ENCODE data around the gene ZFP69B. TPM values are rescaled to one million over a fixed set of nuclear protein-coding genes. Genes with fewer than 3 reads are reported as not detected.

The ZFP69B gene
- total RNA-seq, 1 donor: 4.7 TPM

DNA sequence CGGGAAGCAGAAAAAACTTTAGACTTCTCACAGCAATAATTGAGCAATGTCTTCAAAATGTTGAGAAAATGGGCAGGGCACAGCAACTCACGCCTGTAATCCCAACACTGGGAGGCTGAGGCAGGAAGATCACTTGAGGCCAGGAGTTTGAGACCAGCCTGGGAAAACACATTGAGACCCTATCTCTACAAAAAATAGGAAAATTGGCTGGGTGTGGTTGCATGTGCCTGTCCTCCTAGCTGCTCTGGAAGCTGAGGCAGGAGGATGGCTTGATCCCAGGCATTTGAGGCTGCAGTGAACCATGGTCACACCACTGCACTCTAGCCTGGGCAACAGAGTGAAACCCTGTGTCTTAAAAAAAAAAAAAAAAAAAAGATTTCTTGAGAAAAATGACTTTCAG, 19.1 kb downstream of the ZFP69B start:
- no peak for TF ChIP-seq CTCF (IDR thresholded peaks at IDR 0.05; ENCODE audit: extremely low read depth, low read depth, low read length)

DNA sequence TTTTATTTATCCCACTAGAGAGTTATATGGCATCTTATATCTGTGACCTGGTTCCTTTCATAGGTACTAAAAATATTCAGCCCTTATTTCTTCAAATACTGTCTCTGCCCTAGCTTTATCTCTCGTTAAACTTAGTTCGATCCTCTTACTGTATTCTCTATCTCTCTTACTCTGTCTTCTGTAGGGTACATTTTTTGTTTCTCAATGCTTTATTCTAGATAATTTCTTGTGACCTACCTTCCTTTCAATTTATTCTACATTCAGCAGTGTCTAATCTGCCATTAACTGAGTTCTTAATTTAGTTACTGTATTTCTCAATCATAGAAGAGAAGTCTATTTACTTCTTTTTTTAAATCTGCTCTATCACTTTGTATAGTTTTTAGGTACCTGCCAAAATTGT, 25.0 kb downstream of the ZFP69B start:
- Histone ChIP-seq H4K20me1 (ENCODE audit: insufficient read depth, low read length) (no peaks in the 10 kb centered on the region), H2AFZ (ENCODE audit: low read length) (no peak overlapping the region), H3K79me2 (ENCODE audit: insufficient read depth, low read length) (no peaks in the 10 kb centered on the region), H3K27me3 (ENCODE audit: insufficient read depth, low read length) (no peaks in the 10 kb centered on the region), H3K4me1 (ENCODE audit: insufficient read depth, low read length) (peaks cover 10% of the 10 kb centered on the region), H3K27ac (ENCODE audit: low read depth, low read length) (no peak overlapping the region), H3K4me3 (ENCODE audit: insufficient read depth, low read length) (no peak overlapping the region), H3K9me3 (ENCODE audit: low read depth, low read length) (no peaks in the 10 kb centered on the region), H3K4me2 (ENCODE audit: insufficient read depth, low read length) (no peak overlapping the region), H3K36me3 (ENCODE audit: insufficient read depth, low read length) (no peaks in the 10 kb centered on the region)
- TF ChIP-seq CTCF (IDR thresholded peaks at IDR 0.05; ENCODE audit: extremely low read depth, low read depth, low read length): no peak
- DNase-seq (ENCODE audit: insufficient read length, low spot score, missing footprints): no peak

More for the DNA sequence above, 19.1 kb downstream of the ZFP69B start:
- H3K4me1 ChIP-seq (ENCODE audit: insufficient read depth, low read length): no peaks in the 10 kb centered on the region
- no peak overlapping the region for H3K4me2 ChIP-seq (ENCODE audit: insufficient read depth, low read length)
- H3K27me3 ChIP-seq (ENCODE audit: insufficient read depth, low read length): no peaks in the 10 kb centered on the region
- no peaks in the 10 kb centered on the region for H3K79me2 ChIP-seq (ENCODE audit: insufficient read depth, low read length)
- H3K36me3 ChIP-seq (ENCODE audit: insufficient read depth, low read length): no peaks in the 10 kb centered on the region
- no peak overlapping the region for H2AFZ ChIP-seq (ENCODE audit: low read length)
- no peak overlapping the region for H3K27ac ChIP-seq (ENCODE audit: low read depth, low read length)
- no peak for DNase-seq (ENCODE audit: insufficient read length, low spot score, missing footprints)
- H4K20me1 ChIP-seq (ENCODE audit: insufficient read depth, low read length): no peaks in the 10 kb centered on the region
- peaks cover 29% of the 10 kb centered on the region for H3K9me3 ChIP-seq (ENCODE audit: low read depth, low read length)
- no peak overlapping the region for H3K4me3 ChIP-seq (ENCODE audit: insufficient read depth, low read length)

- Histone ChIP-seq H4K20me1 (ENCODE audit: insufficient read depth, low read length) (no peaks in the 10 kb centered on the region), H3K4me1 (ENCODE audit: insufficient read depth, low read length) (peaks cover 10% of the 10 kb centered on the region), H3K79me2 (ENCODE audit: insufficient read depth, low read length) (no peaks in the 10 kb centered on the region), H3K4me3 (ENCODE audit: insufficient read depth, low read length) (peak within 1 kb of the TSS; percentile 85), H3K9me3 (ENCODE audit: low read depth, low read length) (no peaks in the 10 kb centered on the region), H3K27me3 (ENCODE audit: insufficient read depth, low read length) (no peaks in the 10 kb centered on the region), H2AFZ (ENCODE audit: low read length) (peak within 1 kb of the TSS; percentile 98), H3K4me2 (ENCODE audit: insufficient read depth, low read length) (peak within 1 kb of the TSS; percentile 92), H3K27ac (ENCODE audit: low read depth, low read length) (peak within 1 kb of the TSS; percentile 3), H3K36me3 (ENCODE audit: insufficient read depth, low read length) (peaks cover 1% of the 10 kb centered on the region)
- DNase-seq (ENCODE audit: insufficient read length, low spot score, missing footprints): peak; percentile 91
- no peak for TF ChIP-seq CTCF (IDR thresholded peaks at IDR 0.05; ENCODE audit: extremely low read depth, low read depth, low read length)
Measured at GRCh38 chr1:40476924-40477677, 26.8 kb downstream of the ZFP69B start, which contains the start of gene ZFP69. Gene ZFP69, plus strand, starts transcription at chr1:40477290. Its CDS starts 2,072 bp downstream, at chr1:40479362.

GRCh38 chr1:40477678-40478053, 27.4 kb downstream of the ZFP69B start:
- Histone ChIP-seq H3K79me2 (ENCODE audit: insufficient read depth, low read length) (no peaks in the 10 kb centered on the region), H3K27ac (ENCODE audit: low read depth, low read length) (peak overlapping the region; percentile 3), H2AFZ (ENCODE audit: low read length) (peak overlapping the region; percentile 98), H3K4me1 (ENCODE audit: insufficient read depth, low read length) (peaks cover 10% of the 10 kb centered on the region), H3K36me3 (ENCODE audit: insufficient read depth, low read length) (peaks cover 7% of the 10 kb centered on the region), H3K4me3 (ENCODE audit: insufficient read depth, low read length) (peak overlapping the region; percentile 85), H3K4me2 (ENCODE audit: insufficient read depth, low read length) (peak overlapping the region; percentile 92), H4K20me1 (ENCODE audit: insufficient read depth, low read length) (no peaks in the 10 kb centered on the region), H3K9me3 (ENCODE audit: low read depth, low read length) (no peaks in the 10 kb centered on the region), H3K27me3 (ENCODE audit: insufficient read depth, low read length) (no peaks in the 10 kb centered on the region)
- peak; percentile 63 for DNase-seq (ENCODE audit: insufficient read length, low spot score, missing footprints)
- TF ChIP-seq CTCF (IDR thresholded peaks at IDR 0.05; ENCODE audit: extremely low read depth, low read depth, low read length): no peak

Measured in osteoblast (primary cell).